Astrocyte of the cerebellum (primary cell): ENCODE results near the gene NKPD1.

Source experiments
- DNase-seq: peaks from one replicate; pipeline ENCODE4 v3.0.0-alpha.2; 2011; ENCODE audit warnings: low read depth
- H3K4me3 ChIP-seq: 2 replicates; pipeline ENCODE4 v1.5.1; 2011; ENCODE audit warnings: mild to moderate bottlenecking, low read depth, low read length, moderate library complexity
- CTCF ChIP-seq: IDR thresholded peaks from 2 replicates; pipeline ENCODE4 v1.5.1; 2012; ENCODE audit warnings: low read length, low read depth, moderate library complexity, mild to moderate bottlenecking; ENCODE audit errors: missing control alignments
- in situ Hi-C: cut with HindIII; loops from 2 replicates; pipeline ENCODE4 v1.10.0; 2017; ENCODE audit warnings: low sequenced_read_pairs

The NKPD1 gene

GRCh38 chr19:45150751-45151281 is 10.0 kb downstream of the NKPD1 start:
- H3K4me3 ChIP-seq: no peak overlapping the region
- TF ChIP-seq CTCF: no peak
- no peak for DNase-seq
- in situ Hi-C loops: no loop called here

- H3K4me3 ChIP-seq: no peak overlapping the region
- no peak for DNase-seq
- in situ Hi-C loops: no loop called here
- TF ChIP-seq CTCF: no peak
Measured at GRCh38 chr19:45150180-45150579, 10.6 kb downstream of the NKPD1 start.

- no peak for DNase-seq
- no peak for TF ChIP-seq CTCF
- no peak overlapping the region for H3K4me3 ChIP-seq
- in situ Hi-C loops: no loop called here
Measured at GRCh38 chr19:45149129-45149528, 11.7 kb downstream of the NKPD1 start.

GRCh38 chr19:45147835-45148676 is 12.7 kb downstream of the NKPD1 start:
- H3K4me3 ChIP-seq: no peak overlapping the region

GRCh38 chr19:45146741-45147205 is 14.0 kb downstream of the NKPD1 start:
- in situ Hi-C loops: no loop called here
- no peak for TF ChIP-seq CTCF
- no peak for DNase-seq
- no peak overlapping the region for H3K4me3 ChIP-seq

More at GRCh38 chr19:45147835-45148676, 12.7 kb downstream of the NKPD1 start:
- DNase-seq: no peak
- in situ Hi-C loops: no loop called here
- TF ChIP-seq CTCF: no peak

- H3K4me3 ChIP-seq: no peak overlapping the region
- in situ Hi-C loops: no loop called here
- TF ChIP-seq CTCF: no peak
- DNase-seq: no peak
Measured at GRCh38 chr19:45146251-45146650, 14.5 kb downstream of the NKPD1 start.
